Subcutaneous adipose tissue (tissue), 4 donors: ENCODE results near the gene ZBTB17. TPM values are rescaled to one million over a fixed set of nuclear protein-coding genes. Genes with fewer than 3 reads are reported as not detected.

Experiments used
- total RNA-seq, 4 donors: library from RNA; depleted of rRNA; stranded (reverse); fragments of >200 nt; gene quantifications; one replicate each; pipeline ENCODE4 v1.1.0, GENCODE V29; 2016
- TF ChIP-seq, protein P1 (sequence below): fragments of 450-650 bp; IDR thresholded peaks from one replicate; pipeline ENCODE4 v1.5.1; 2016; ENCODE audit warnings: low read depth, mild to moderate bottlenecking, control low read depth, antibody characterized with exemption, moderate library complexity

Gene ZBTB17
- total RNA-seq, 4 donors from 2014 or later = 21.6 to 42.0 (median 25.4) TPM

- TF ChIP-seq, protein P1, sequence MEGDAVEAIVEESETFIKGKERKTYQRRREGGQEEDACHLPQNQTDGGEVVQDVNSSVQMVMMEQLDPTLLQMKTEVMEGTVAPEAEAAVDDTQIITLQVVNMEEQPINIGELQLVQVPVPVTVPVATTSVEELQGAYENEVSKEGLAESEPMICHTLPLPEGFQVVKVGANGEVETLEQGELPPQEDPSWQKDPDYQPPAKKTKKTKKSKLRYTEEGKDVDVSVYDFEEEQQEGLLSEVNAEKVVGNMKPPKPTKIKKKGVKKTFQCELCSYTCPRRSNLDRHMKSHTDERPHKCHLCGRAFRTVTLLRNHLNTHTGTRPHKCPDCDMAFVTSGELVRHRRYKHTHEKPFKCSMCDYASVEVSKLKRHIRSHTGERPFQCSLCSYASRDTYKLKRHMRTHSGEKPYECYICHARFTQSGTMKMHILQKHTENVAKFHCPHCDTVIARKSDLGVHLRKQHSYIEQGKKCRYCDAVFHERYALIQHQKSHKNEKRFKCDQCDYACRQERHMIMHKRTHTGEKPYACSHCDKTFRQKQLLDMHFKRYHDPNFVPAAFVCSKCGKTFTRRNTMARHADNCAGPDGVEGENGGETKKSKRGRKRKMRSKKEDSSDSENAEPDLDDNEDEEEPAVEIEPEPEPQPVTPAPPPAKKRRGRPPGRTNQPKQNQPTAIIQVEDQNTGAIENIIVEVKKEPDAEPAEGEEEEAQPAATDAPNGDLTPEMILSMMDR = no peak
Measured at GRCh38 chr1:15916417-15916816, 59.5 kb downstream of the ZBTB17 start.

GRCh38 chr1:15915991-15916390, 59.9 kb downstream of the ZBTB17 start:
- TF ChIP-seq, protein P1 = no peak

GRCh38 chr1:15911927-15912326, 64.0 kb downstream of the ZBTB17 start:
- TF ChIP-seq, protein P1 = no peak

GRCh38 chr1:15911141-15911540, 64.8 kb downstream of the ZBTB17 start:
- TF ChIP-seq, protein P1 = no peak

DNA sequence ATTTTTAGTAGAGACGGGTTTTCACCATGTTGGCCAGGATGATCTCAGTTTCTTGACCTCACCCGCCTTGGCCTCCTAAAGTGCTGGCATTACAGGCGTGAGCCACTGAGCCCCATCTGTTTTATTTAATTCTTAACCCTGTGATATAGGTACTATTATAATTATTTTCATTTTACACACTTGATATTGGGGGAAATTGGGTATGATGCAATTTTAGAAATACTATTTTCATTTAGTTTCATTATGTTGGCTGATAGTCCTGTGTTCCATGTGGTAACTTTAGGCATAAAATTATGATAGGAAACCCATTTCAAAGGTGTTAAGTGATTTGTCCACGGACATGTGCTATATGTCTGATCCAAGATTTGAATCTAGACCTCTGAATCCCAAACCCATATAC, 67.3 kb downstream of the ZBTB17 start:
- TF ChIP-seq, protein P1 = no peak

GRCh38 chr1:15902882-15903281, 73.0 kb downstream of the ZBTB17 start:
- TF ChIP-seq, protein P1 = no peak

- TF ChIP-seq, protein P1 = no peak
Measured at GRCh38 chr1:15900662-15901279, 75.1 kb downstream of the ZBTB17 start.
